Thyroid gland (tissue), 4 donors: ENCODE data around the gene RAB3B. TPM values are rescaled to one million over a fixed set of nuclear protein-coding genes. Genes with fewer than 3 reads are reported as not detected.
"Not testable (repeated sequence)": the region's sequence is repeated elsewhere in the genome, so short reads cannot be mapped to it uniquely, and the experiment has no call there.

ENCODE experiments used
- DNase-seq, 2 donors: peaks; one replicate each; pipeline ENCODE4 v3.0.0-alpha.2; 2019
- H3K27ac ChIP-seq, 3 donors: fragments of 200-600 bp; sonication (generic); 1 replicate in 2 of 3; 2 replicates in 1 of 3; pipeline ENCODE4 v1.5.1; 2016 to 2019; ENCODE audit warnings: mild to moderate bottlenecking in 1 of 3, moderate library complexity in 1 of 3
- H3K27me3 ChIP-seq: fragments of 200-600 bp; sonication (generic); one replicate; pipeline ENCODE4 v1.5.1; 2019
- H3K36me3 ChIP-seq, 2 donors: fragments of 200-600 bp; sonication (generic); one replicate each; pipeline ENCODE4 v1.5.1; 2016 to 2019
- H3K4me1 ChIP-seq, 2 donors: fragments of 200-600 bp; sonication (generic); one replicate each; pipeline ENCODE4 v1.5.1; 2017 to 2019
- H3K4me3 ChIP-seq, 3 donors: fragments of 200-600 bp; sonication (generic); replicated peaks in 1 of 3; 1 replicate in 2 of 3; 2 replicates in 1 of 3; pipeline ENCODE4 v1.5.1; 2016; ENCODE audit warnings: mild to moderate bottlenecking in 1 of 3
- H3K9me3 ChIP-seq: fragments of 200-600 bp; sonication (generic); one replicate; pipeline ENCODE4 v1.5.1; 2017
- POLR2A ChIP-seq, 2 donors: fragments of 450-650 bp; IDR thresholded peaks; one replicate each; pipeline ENCODE4 v1.6.1; 2017; ENCODE audit warnings: antibody characterized with exemption in 2 of 2, mild to moderate bottlenecking in 2 of 2, moderate library complexity in 1 of 2
- WGBS, 2 donors: methylation state at CpG; one replicate each; pipeline ENCODE4 v1.1.5; 2017; 5-methylcytosine and 5-hydroxymethylcytosine counted together
- intact Hi-C: fragments of 100-400 bp; cut with DNase I; formaldehyde crosslinking; loops from one replicate; pipeline ENCODE4 v1.15.1; 2023
- total RNA-seq, 4 donors: library from RNA; depleted of rRNA; stranded (reverse); fragments of >200 nt; gene quantifications; one replicate each; pipeline ENCODE4 v1.2.3, GENCODE V29; 2016
- TF ChIP-seq, protein P1 (sequence below), 6 experiments: fragments of 200-600 bp in 3 of 6; fragments of 450-650 bp in 3 of 6; sonication (generic) in 3 of 6; IDR thresholded peaks; one replicate each; pipeline ENCODE4 v1.5.1; 2016 to 2019; ENCODE audit warnings: antibody characterized with exemption in 6 of 6, mild to moderate bottlenecking in 2 of 6, inconsistent platforms in 1 of 6, moderate library complexity in 1 of 6

RAB3B gene
- total RNA-seq, 4 donors from 2014 or later, result under 0.01 TPM; not detected in 3

GRCh38 chr1:52022133-52022532 lies 31.6 kb upstream of the RAB3B start:
- TF ChIP-seq POLR2A (IDR thresholded peaks at IDR 0.05), result no peak
- TF ChIP-seq, protein P1, sequence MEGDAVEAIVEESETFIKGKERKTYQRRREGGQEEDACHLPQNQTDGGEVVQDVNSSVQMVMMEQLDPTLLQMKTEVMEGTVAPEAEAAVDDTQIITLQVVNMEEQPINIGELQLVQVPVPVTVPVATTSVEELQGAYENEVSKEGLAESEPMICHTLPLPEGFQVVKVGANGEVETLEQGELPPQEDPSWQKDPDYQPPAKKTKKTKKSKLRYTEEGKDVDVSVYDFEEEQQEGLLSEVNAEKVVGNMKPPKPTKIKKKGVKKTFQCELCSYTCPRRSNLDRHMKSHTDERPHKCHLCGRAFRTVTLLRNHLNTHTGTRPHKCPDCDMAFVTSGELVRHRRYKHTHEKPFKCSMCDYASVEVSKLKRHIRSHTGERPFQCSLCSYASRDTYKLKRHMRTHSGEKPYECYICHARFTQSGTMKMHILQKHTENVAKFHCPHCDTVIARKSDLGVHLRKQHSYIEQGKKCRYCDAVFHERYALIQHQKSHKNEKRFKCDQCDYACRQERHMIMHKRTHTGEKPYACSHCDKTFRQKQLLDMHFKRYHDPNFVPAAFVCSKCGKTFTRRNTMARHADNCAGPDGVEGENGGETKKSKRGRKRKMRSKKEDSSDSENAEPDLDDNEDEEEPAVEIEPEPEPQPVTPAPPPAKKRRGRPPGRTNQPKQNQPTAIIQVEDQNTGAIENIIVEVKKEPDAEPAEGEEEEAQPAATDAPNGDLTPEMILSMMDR (IDR thresholded peaks at IDR 0.05), result no peak
- WGBS, 2 donors, result 89 to 90% methylated on average over 2 of the region's 2 CpGs
- no peaks in the 10 kb centered on the region for H3K4me1 ChIP-seq
- H3K4me3 ChIP-seq, result no peak overlapping the region
- intact Hi-C loops, result no loop called here
- no peaks in the 10 kb centered on the region for H3K27me3 ChIP-seq
- no peaks in the 10 kb centered on the region for H3K9me3 ChIP-seq
- H3K27ac ChIP-seq, result no peak overlapping the region
- peaks cover 22 to 39% of the 10 kb centered on the region in 2 donors for H3K36me3 ChIP-seq
- no peak for DNase-seq

DNA sequence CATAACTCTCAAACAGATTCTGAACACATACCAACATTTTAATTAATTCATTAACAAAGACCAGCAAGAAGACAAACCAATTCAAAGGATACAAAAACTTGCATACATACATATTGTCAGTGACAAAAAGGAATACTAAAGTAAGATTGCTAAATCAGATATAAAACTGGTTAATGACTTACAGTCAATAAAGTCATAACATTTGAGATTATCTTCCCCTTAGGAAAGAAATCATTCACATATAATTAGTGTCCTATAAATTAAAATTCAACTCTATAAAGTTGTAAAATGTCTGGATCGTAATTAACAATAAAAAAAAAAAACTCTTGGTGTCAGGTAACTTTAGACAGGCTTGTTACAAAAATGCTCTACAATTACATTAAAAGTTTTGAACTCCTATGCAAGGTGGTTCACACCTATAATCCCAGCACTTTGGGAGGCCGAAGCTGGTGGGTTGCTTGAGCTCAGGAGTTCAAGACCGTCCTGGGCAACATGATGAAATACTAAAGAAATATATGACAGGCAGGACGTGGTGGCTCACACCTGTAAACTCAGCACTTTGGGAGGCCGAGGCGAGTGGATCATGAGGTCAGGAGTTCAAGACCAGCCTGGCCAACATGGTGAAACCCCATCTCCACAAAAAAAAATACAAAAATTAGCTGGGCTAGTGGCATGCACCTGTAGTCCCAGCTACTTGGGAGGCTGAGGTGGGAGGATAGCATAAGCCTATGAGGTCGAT lies 17.7 kb upstream of the RAB3B start:
- no peaks in the 10 kb centered on the region for H3K36me3 ChIP-seq
- 90 to 92% methylated on average over 7 of the region's 7 CpGs for WGBS, 2 donors
- intact Hi-C loops, result no loop called here
- H3K9me3 ChIP-seq, result no peaks in the 10 kb centered on the region
- no peak overlapping the region for H3K27ac ChIP-seq
- no peaks in the 10 kb centered on the region for H3K4me1 ChIP-seq
- no peak overlapping the region for H3K4me3 ChIP-seq
- TF ChIP-seq POLR2A (IDR thresholded peaks at IDR 0.05), result no peak
- TF ChIP-seq, protein P1 (IDR thresholded peaks at IDR 0.05), result no peak
- no peaks in the 10 kb centered on the region for H3K27me3 ChIP-seq
- no peak for DNase-seq

DNA sequence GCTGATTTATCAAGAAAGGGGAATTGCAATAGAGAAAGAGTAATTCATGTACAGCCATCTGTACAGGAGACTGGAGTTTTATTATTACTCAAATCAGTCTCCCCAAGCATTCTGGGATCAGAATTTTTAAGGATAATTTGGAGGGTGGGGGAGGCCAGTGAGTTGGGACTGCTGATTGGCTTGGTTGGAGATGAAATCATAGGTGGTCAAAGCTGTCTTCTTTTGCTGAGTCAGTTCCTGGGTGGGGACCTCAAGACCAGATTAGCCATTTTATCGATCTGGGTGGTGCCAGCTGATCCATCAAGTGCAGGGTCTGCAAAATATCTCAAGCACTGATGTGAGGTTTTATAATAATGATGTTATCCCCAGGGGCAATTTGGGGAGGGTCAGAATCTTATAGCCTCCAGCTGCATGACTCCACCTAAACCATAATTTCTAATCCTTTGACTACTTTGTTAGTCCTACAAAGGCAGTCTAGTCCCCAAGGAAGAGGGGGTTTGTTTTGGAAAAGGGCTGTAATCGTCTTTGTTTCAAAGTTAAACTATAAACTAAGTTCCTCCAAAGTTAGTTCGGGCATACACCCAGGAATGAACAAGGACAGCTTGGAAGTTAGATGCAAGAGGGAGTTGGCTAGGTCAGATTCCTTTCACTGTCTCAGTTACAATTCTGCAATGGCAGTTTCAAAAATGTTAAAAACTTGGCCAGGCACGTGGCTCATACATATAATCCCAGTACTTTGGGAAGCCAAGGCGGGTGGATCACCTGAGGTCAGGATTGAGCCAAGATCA lies 16.9 kb upstream of the RAB3B start:
- Histone ChIP-seq H3K27me3 (no peaks in the 10 kb centered on the region), H3K36me3 (no peaks in the 10 kb centered on the region), H3K4me3 (no peak overlapping the region), H3K27ac (no peak overlapping the region), H3K4me1 (no peaks in the 10 kb centered on the region), H3K9me3 (no peaks in the 10 kb centered on the region)
- no peak for TF ChIP-seq POLR2A (IDR thresholded peaks at IDR 0.05)
- TF ChIP-seq, protein P1 (IDR thresholded peaks at IDR 0.05), result no peak
- intact Hi-C loops, result no loop called here
- no peak for DNase-seq
- 62 to 66% methylated on average over 5 of the region's 5 CpGs for WGBS, 2 donors

DNA sequence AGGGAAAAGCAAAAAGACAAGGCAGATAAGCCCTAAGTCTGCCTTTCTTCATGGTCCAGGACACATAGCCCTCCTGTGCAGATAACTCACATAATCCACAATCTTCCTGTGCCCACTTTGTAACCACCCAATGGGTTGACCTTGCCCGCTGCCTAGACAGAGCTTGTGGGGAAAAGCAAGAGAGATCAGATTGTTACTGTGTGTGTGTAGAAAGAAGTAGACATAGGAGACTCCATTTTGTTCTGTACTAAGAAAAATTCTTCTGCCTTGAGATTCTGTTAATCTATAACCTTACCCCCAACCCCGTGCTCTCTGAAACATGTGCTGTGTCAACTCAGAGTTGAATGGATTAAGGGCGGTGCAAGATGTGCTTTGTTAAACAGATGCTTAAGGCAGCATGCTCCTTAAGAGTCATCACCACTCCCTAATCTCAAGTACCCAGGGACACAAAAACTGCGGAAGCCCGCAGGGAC lies 15.6 kb upstream of the RAB3B start:
- H3K27me3 ChIP-seq, intact Hi-C loops: not testable (repeated sequence)
- 25 to 26% methylated on average over 4 to 5 of the region's 5 CpGs for WGBS, 2 donors

GRCh38 chr1:52005548-52005947 lies 15.0 kb upstream of the RAB3B start:
- H3K36me3 ChIP-seq, DNase-seq: not testable (repeated sequence)
- 19 to 23% methylated on average over 3 of the region's 3 CpGs for WGBS, 2 donors

More for the DNA sequence above, 15.6 kb upstream of the RAB3B start:
- not testable (repeated sequence) for H3K27ac ChIP-seq, DNase-seq, H3K4me1 ChIP-seq, H3K9me3 ChIP-seq, H3K36me3 ChIP-seq, H3K4me3 ChIP-seq

DNA sequence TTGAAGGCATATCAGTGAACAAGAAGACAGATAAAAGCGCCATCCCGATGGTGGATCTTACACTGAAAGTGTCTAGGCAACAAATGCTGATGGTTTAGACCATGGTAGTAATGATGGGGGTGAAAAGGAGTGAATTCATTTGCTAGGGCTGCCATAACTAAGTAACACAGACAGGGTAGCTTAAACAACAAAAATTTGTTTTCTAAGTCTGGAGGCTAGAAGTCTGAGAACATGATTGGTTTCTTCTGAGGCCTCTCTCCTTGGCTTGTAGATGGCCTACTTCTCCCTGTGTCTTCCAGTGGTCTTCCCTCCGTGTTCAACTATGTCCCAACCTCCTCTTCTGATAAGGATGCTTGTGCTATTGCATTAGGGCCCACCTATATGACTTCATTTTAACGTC lies 13.4 kb upstream of the RAB3B start:
- H3K36me3 ChIP-seq, result no peaks in the 10 kb centered on the region
- intact Hi-C loops, result no loop called here
- H3K9me3 ChIP-seq, result no peaks in the 10 kb centered on the region
- no peak overlapping the region for H3K27ac ChIP-seq
- DNase-seq, result no peak
- no peak for TF ChIP-seq POLR2A (IDR thresholded peaks at IDR 0.05)
- TF ChIP-seq, protein P1 (IDR thresholded peaks at IDR 0.05), result no peak
- no peaks in the 10 kb centered on the region for H3K4me1 ChIP-seq
- WGBS, 2 donors, result 61 to 62% methylated on average over 4 of the region's 4 CpGs
- no peak overlapping the region for H3K4me3 ChIP-seq
- no peaks in the 10 kb centered on the region for H3K27me3 ChIP-seq

More at GRCh38 chr1:52005548-52005947, 15.0 kb upstream of the RAB3B start:
- H3K4me3 ChIP-seq, H3K9me3 ChIP-seq, H3K27me3 ChIP-seq, H3K27ac ChIP-seq, H3K4me1 ChIP-seq, intact Hi-C loops: not testable (repeated sequence)
